A549 (cell line): Measurements from ENCODE around the gene CAAP1. TPM values are rescaled to one million over a fixed set of nuclear protein-coding genes. Genes with fewer than 3 reads are reported as not detected.

Source experiments
- ATAC-seq, 2 experiments: fragments of 200-7000 bp in 1 of 2; fragments of >200 bp in 1 of 2; cut with Nextera tagmentation in 1 of 2; cut with Tn5 transposase in 1 of 2; 3 replicates each; pipeline versions ENCODE4 v1.8.0 to v1.9.1; 2018 to 2020; ENCODE audit warnings: mild to moderate bottlenecking in 1 of 2, moderate library complexity in 1 of 2
- CTCF ChIA-PET: fragments of 300-600 bp; sonication (Branson Sonifier 250); formaldehyde crosslinking; extraction: SDS; loops from one replicate; lab custom pipeline; 2021; ENCODE audit warnings: antibody characterized with exemption, inconsistent platforms; lab: Yijun Ruan, JAX
- POLR2A ChIA-PET: fragments of 350-600 bp; formaldehyde crosslinking; extraction: SDS; loops from one replicate; lab custom pipeline; 2021; ENCODE audit warnings: antibody characterized with exemption, inconsistent platforms; lab: Yijun Ruan, JAX
- DNase-seq, 2 experiments: peaks; one replicate each; pipeline versions ENCODE4 v3.0.0 to v3.0.0-alpha.2; 2011 to 2016; ENCODE audit warnings: low read depth in 1 of 2, low spot score in 1 of 2
- FAIRE-seq: peaks from 2 replicates; lab custom pipeline; 2011; peaks lifted over from hg19 to GRCh38; lab: Jason Lieb, UNC
- H3K27ac ChIP-seq, 2 experiments: fragments of >200 bp; sonication (Bioruptor Twin); formaldehyde crosslinking; 3 replicates each; pipeline ENCODE4 v1.5.1; 2016 to 2017
- H3K4me1 ChIP-seq: fragments of >200 bp; sonication (Bioruptor Twin); formaldehyde crosslinking; 3 replicates; pipeline ENCODE4 v1.6.1; 2016
- H3K4me2 ChIP-seq: fragments of >200 bp; sonication (Bioruptor Twin); formaldehyde crosslinking; 3 replicates; pipeline ENCODE4 v1.6.1; 2016
- H3K4me3 ChIP-seq: fragments of >200 bp; sonication (Bioruptor Twin); formaldehyde crosslinking; 3 replicates; pipeline ENCODE4 v1.5.1; 2016
- H3K9me3 ChIP-seq: fragments of >200 bp; sonication (Bioruptor Twin); formaldehyde crosslinking; 3 replicates; pipeline ENCODE4 v1.6.1; 2016
- GATA3 ChIP-seq: IDR thresholded peaks from 2 replicates; pipeline ENCODE4 v1.6.1; 2012; ENCODE audit warnings: borderline replicate concordance
- MAFK ChIP-seq: fragments of 450-650 bp; IDR thresholded peaks from 2 replicates; pipeline ENCODE4 v1.6.1; 2014; ENCODE audit not compliant: partially characterized antibody
- RARB ChIP-seq: fragments of 250-450 bp; sonication (Bioruptor Pico); IDR thresholded peaks from 2 replicates; pipeline ENCODE4 v1.8.0; 2021; ENCODE audit warnings: mild to moderate bottlenecking, moderate library complexity
- WGBS: methylation state at CpG from one replicate; pipeline ENCODE4 v1.1.6; 2017; ENCODE audit errors: missing lambda C conversion rate; 5-methylcytosine and 5-hydroxymethylcytosine counted together
- polyA plus RNA-seq, 4 experiments: library from polyadenylated mRNA; depleted of rRNA in 3 of 4; stranded (reverse); fragments of >200 nt; fragmentation: RNase III in 1 of 4; extraction: RNeasy Plus Mini Kit Qiagen cat#74134 plus additional on column Dnase treatment in 1 of 4; gene quantifications; 2 replicates in 3 of 4; 3 replicates in 1 of 4; pipeline ENCODE4 v1.2.3, GENCODE V29; 2011 to 2017
- small RNA-seq, 6 experiments: library from RNA; depleted of rRNA; stranded (forward); fragments of <200 nt; gene quantifications; one replicate each; pipeline ENCODE3, GENCODE V24; 2012

CAAP1 gene
- polyA plus RNA-seq, 2 of the 4 experiments (the other 2 are of a cell fraction): 23.7 to 32.8 TPM

DNA sequence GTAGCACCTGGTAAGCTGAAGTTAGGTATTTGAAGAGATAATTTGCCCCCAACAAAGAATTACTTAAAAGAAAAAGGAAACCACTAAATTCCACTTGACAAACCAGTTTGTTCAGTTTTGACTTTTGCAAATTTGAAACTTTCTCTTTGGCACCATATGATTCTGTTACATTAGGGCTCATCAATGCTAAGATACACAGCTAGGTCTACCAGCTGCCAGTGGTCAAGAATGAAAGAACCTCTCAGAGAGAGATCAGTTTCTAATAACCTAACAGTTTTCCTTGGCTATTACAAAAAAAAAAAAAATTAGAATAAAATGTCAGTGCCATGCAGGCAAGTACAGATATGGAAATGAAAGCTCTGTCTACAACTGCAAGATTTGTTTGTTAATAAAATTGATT is 92.3 kb downstream of the CAAP1 start:
- FAIRE-seq: no peak

DNA sequence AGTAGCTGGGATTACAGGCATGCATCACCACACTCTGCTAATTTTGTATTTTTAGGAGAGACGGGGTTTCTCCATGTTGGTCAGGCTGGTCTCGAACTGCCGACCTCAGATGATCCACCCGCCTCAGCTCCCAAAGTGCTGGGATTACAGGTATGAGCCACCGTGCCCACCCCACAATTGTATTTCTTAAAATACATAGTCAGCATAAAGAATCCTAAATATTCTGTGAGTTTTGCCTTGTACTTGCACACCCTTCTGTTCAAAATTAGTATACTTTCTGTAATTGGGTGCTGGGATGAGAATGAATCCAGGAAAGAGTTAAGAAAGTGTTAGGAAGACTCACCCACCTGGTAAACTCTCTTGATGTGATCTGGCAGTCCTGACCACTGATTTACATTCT is 101.3 kb downstream of the CAAP1 start:
- FAIRE-seq: no peak
- no peak overlapping the region for H3K4me3 ChIP-seq
- POLR2A ChIA-PET: no interaction called here
- DNase-seq: no peak
- peaks cover 4% of the 10 kb centered on the region; the same call in 1 of the 3 replicates for H3K9me3 ChIP-seq
- no peaks in the 10 kb centered on the region for H3K4me1 ChIP-seq
- peak; percentile 69 for TF ChIP-seq MAFK
- TF ChIP-seq RARB (CRISPR knock-in tag): no peak
- no peak for ATAC-seq
- H3K4me2 ChIP-seq: no peak overlapping the region
- WGBS: 88% methylated on average over 5 of the region's 5 CpGs
- CTCF ChIA-PET: no interaction called here
- H3K27ac ChIP-seq: no peak overlapping the region

More for the DNA sequence above, 92.3 kb downstream of the CAAP1 start:
- no peak for ATAC-seq
- H3K4me2 ChIP-seq: no peak overlapping the region
- DNase-seq: no peak
- TF ChIP-seq GATA3: no peak
- POLR2A ChIA-PET: no interaction called here
- no peaks in the 10 kb centered on the region for H3K4me1 ChIP-seq
- H3K9me3 ChIP-seq: no peaks in the 10 kb centered on the region
- CTCF ChIA-PET: no interaction called here
- H3K27ac ChIP-seq: no peak overlapping the region
- no peak overlapping the region for H3K4me3 ChIP-seq

Small RNA genes within 50 kb of the gene (small RNA-seq; reads per million reads assigned to genes)
- gene RF00322: 0 reads per million in 6 experiments
- 0 to 1.9 (median 0) reads per million in 6 experiments for gene RN7SL100P

Other genes starting within 250 kb of the CAAP1 start
- 22.5 and 25.5 TPM in 2 replicates for gene PLAA, start 54.4 kb upstream of the CAAP1 start, polyA plus RNA-seq (2011; rRNA removed)
- 37.5 to 39.8 TPM (median 38.4 TPM) in 3 replicates for gene PLAA, start 54.4 kb upstream of the CAAP1 start, polyA plus RNA-seq (2017; fragmentation: RNase III; extraction: RNeasy Plus Mini Kit Qiagen cat#74134 plus additional on column Dnase treatment)
- gene IFT74, start 63.6 kb upstream of the CAAP1 start, polyA plus RNA-seq (2011; rRNA removed): 17.3 and 26.3 TPM in 2 replicates
- gene IFT74, start 63.6 kb upstream of the CAAP1 start, polyA plus RNA-seq (2017; fragmentation: RNase III; extraction: RNeasy Plus Mini Kit Qiagen cat#74134 plus additional on column Dnase treatment): 15.7 to 16.4 TPM (median 16.1 TPM) in 3 replicates
- 0.09 TPM in 1 of 2 replicates, not detected in the other for gene LRRC19, start 112.9 kb upstream of the CAAP1 start, polyA plus RNA-seq (2011; rRNA removed)
- 0.11 TPM in 1 of 3 replicates, not detected in the others for gene LRRC19, start 112.9 kb upstream of the CAAP1 start, polyA plus RNA-seq (2017; fragmentation: RNase III; extraction: RNeasy Plus Mini Kit Qiagen cat#74134 plus additional on column Dnase treatment)
- 0.04 and 0.05 TPM in 2 replicates for gene TEK, start 216.4 kb upstream of the CAAP1 start, polyA plus RNA-seq (2011; rRNA removed)
- gene TEK, start 216.4 kb upstream of the CAAP1 start, polyA plus RNA-seq (2017; fragmentation: RNase III; extraction: RNeasy Plus Mini Kit Qiagen cat#74134 plus additional on column Dnase treatment): 0.04 TPM in 1 of 3 replicates, not detected in the others